ENCODE results near the gene COL11A1.
"Not testable (repeated sequence)": the region's sequence is repeated elsewhere in the genome, so short reads cannot be mapped to it uniquely, and the experiment has no call there.

DNA sequence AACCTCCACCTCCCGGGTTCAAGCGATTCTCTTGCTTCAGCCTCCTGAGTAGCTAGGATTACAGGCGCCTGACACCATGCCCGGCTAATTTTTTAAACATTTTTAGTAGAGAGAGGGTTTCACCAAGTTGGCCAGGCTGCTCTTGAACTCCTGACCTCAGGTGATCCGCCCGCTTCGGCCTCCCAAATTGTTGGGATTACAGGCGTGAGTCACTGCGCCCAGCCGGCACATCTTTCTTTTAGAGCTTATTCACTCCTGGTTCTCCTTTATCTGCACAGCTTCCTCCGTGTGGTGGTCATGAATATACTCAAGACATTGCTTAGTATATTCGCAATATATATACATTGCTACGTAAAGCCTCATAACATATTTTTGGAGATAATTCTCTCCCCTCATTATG lies 80.2 kb downstream of the COL11A1 start:
- TF ChIP-seq, protein P1, sequence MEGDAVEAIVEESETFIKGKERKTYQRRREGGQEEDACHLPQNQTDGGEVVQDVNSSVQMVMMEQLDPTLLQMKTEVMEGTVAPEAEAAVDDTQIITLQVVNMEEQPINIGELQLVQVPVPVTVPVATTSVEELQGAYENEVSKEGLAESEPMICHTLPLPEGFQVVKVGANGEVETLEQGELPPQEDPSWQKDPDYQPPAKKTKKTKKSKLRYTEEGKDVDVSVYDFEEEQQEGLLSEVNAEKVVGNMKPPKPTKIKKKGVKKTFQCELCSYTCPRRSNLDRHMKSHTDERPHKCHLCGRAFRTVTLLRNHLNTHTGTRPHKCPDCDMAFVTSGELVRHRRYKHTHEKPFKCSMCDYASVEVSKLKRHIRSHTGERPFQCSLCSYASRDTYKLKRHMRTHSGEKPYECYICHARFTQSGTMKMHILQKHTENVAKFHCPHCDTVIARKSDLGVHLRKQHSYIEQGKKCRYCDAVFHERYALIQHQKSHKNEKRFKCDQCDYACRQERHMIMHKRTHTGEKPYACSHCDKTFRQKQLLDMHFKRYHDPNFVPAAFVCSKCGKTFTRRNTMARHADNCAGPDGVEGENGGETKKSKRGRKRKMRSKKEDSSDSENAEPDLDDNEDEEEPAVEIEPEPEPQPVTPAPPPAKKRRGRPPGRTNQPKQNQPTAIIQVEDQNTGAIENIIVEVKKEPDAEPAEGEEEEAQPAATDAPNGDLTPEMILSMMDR (IDR thresholded peaks at IDR 0.05; ENCODE audit: extremely low read depth in 1 of 2, insufficient read depth in 1 of 2, low read depth in 1 of 2, low read length in 2 of 2): not testable (repeated sequence)
- TF ChIP-seq POLR2A, MYC (IDR thresholded peaks at IDR 0.05; ENCODE audit: low read depth, low read length): not testable (repeated sequence)
